Activated CD8-positive, alpha-beta T cell treated with anti-CD3 and anti-CD28 coated beads for 36 hours (primary cell): ENCODE results near the gene FRMPD1. TPM values are rescaled to one million over a fixed set of nuclear protein-coding genes. Genes with fewer than 3 reads are reported as not detected.

Experiments
- ATAC-seq: fragments of 200-7000 bp; cut with Tn5 transposase; one replicate; pipeline ENCODE4 v1.10.0; 2021; ENCODE audit warnings: mild to moderate bottlenecking, moderate library complexity
- CTCF ChIA-PET: fragments of 350-600 bp; sonication (Branson Sonifier 250); formaldehyde crosslinking; loops from one replicate; lab custom pipeline; 2021; ENCODE audit warnings: antibody characterized with exemption; lab: Charles Lee
- POLR2A ChIA-PET: fragments of 350-600 bp; sonication (Branson Sonifier 250); formaldehyde crosslinking; loops from one replicate; lab custom pipeline; 2021; ENCODE audit warnings: antibody characterized with exemption; lab: Charles Lee
- DNase-seq: peaks from one replicate; pipeline ENCODE4 v3.0.0-alpha.2; 2020
- H3K27ac Mint-ChIP-seq: one replicate; pipeline ENCODE4 v1.8.0; 2021; ENCODE audit warnings: mild to moderate bottlenecking, mixed read lengths
- H3K27me3 Mint-ChIP-seq: one replicate; pipeline ENCODE4 v1.8.0; 2021; ENCODE audit warnings: mixed read lengths
- H3K36me3 Mint-ChIP-seq: one replicate; pipeline ENCODE4 v1.8.0; 2021; ENCODE audit warnings: low read depth, mixed read lengths
- H3K4me1 Mint-ChIP-seq: one replicate; pipeline ENCODE4 v1.8.0; 2021; ENCODE audit warnings: low read depth, mixed read lengths
- H3K4me3 Mint-ChIP-seq: one replicate; pipeline ENCODE4 v1.8.0; 2021; ENCODE audit warnings: mild to moderate bottlenecking, moderate library complexity, mixed read lengths
- H3K9me3 Mint-ChIP-seq: one replicate; pipeline ENCODE4 v1.8.0; 2021; ENCODE audit warnings: mixed read lengths
- CTCF ChIP-seq: fragments of 200-600 bp; IDR thresholded peaks from one replicate; pipeline ENCODE4 v1.8.0; 2022; ENCODE audit warnings: antibody characterized with exemption, mild to moderate bottlenecking
- intact Hi-C: fragments of 100-400 bp; cut with micrococcal nuclease; formaldehyde crosslinking; loops from one replicate; pipeline ENCODE4 v1.10.0; 2022
- total RNA-seq, 2 experiments: library from RNA; stranded (reverse); gene quantifications; one replicate each; pipeline ENCODE4 v1.2.3, GENCODE V29; 2021

FRMPD1 gene
- total RNA-seq, 2 experiments from 2014 or later = not detected

- no peak for TF ChIP-seq CTCF
Measured at GRCh38 chr9:37683531-37684371, 33.0 kb downstream of the FRMPD1 start.

GRCh38 chr9:37692622-37693221, 42.0 kb downstream of the FRMPD1 start:
- ATAC-seq = no peak
- no peak for TF ChIP-seq CTCF
- no peak overlapping the region for H3K27ac Mint-ChIP-seq
- H3K9me3 Mint-ChIP-seq = no peaks in the 10 kb centered on the region
- POLR2A ChIA-PET = no interaction called here
- no peak overlapping the region for H3K4me3 Mint-ChIP-seq
- H3K36me3 Mint-ChIP-seq = no peaks in the 10 kb centered on the region
- no peaks in the 10 kb centered on the region for H3K4me1 Mint-ChIP-seq
- CTCF ChIA-PET = interaction anchor here (0.6 kb wide), 1 partner anchor 125 kb away, joined by 3 read pairs; no protein-coding TSS in a partner anchor
- DNase-seq = no peak
- intact Hi-C loops = no loop called here
- peaks cover 25% of the 10 kb centered on the region for H3K27me3 Mint-ChIP-seq

More at GRCh38 chr9:37683531-37684371, 33.0 kb downstream of the FRMPD1 start:
- intact Hi-C loops = no loop called here
- no peak overlapping the region for H3K27ac Mint-ChIP-seq
- no peak for ATAC-seq
- H3K27me3 Mint-ChIP-seq = peaks cover 36% of the 10 kb centered on the region
- no peak for DNase-seq
- H3K9me3 Mint-ChIP-seq = no peaks in the 10 kb centered on the region
- no peaks in the 10 kb centered on the region for H3K36me3 Mint-ChIP-seq
- POLR2A ChIA-PET = no interaction called here
- CTCF ChIA-PET = no interaction called here
- no peaks in the 10 kb centered on the region for H3K4me1 Mint-ChIP-seq
- no peak overlapping the region for H3K4me3 Mint-ChIP-seq

GRCh38 chr9:37693260-37693659, 42.5 kb downstream of the FRMPD1 start:
- H3K27ac Mint-ChIP-seq = no peak overlapping the region
- H3K4me3 Mint-ChIP-seq = no peak overlapping the region
- ChIA-PET POLR2A (no interaction called here), CTCF (no interaction called here)
- H3K9me3 Mint-ChIP-seq = no peaks in the 10 kb centered on the region
- no peak for TF ChIP-seq CTCF
- peaks cover 25% of the 10 kb centered on the region for H3K27me3 Mint-ChIP-seq
- no peaks in the 10 kb centered on the region for H3K4me1 Mint-ChIP-seq
- ATAC-seq (no peak), DNase-seq (no peak)
- intact Hi-C loops = no loop called here
- no peaks in the 10 kb centered on the region for H3K36me3 Mint-ChIP-seq

GRCh38 chr9:37694355-37694754, 43.6 kb downstream of the FRMPD1 start:
- H3K27me3 Mint-ChIP-seq = peaks cover 23% of the 10 kb centered on the region
- POLR2A ChIA-PET = no interaction called here
- CTCF ChIA-PET = no interaction called here

More at GRCh38 chr9:37694355-37694754, 43.6 kb downstream of the FRMPD1 start:
- DNase-seq = no peak
- Mint-ChIP-seq H3K36me3 (no peaks in the 10 kb centered on the region), H3K27ac (no peak overlapping the region), H3K4me3 (no peak overlapping the region), H3K9me3 (no peaks in the 10 kb centered on the region), H3K4me1 (no peaks in the 10 kb centered on the region)
- intact Hi-C loops = no loop called here
- ATAC-seq = no peak
- no peak for TF ChIP-seq CTCF
